Measurements from ENCODE around the gene GSE1. TPM values are rescaled to one million over a fixed set of nuclear protein-coding genes. Genes with fewer than 3 reads are reported as not detected.

Gene GSE1
- total RNA-seq, 6 donors from 2014 or later = 80.2 to 332 (median 90.8) TPM

DNA sequence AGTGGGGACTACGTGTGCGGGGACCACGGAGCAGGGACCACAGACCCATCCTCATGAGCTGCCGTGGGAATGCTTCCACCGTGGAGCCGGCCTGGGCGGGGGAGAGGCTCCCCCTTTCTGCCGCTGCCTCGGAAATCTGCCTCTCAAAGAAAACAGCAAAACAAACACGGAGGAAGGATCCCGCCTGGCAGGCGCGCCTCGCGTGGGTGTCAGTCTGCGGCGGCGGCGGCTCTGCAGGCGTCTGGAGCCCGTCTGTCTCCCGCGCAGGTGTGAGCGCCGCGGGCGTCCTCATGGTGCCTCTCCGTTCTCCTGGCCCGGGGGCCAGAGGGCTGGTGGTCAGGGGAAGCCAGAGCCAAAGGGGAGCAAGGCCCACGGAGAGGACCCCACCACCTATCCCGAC lies 27.5 kb downstream of the GSE1 start:
- TF ChIP-seq, protein P1, sequence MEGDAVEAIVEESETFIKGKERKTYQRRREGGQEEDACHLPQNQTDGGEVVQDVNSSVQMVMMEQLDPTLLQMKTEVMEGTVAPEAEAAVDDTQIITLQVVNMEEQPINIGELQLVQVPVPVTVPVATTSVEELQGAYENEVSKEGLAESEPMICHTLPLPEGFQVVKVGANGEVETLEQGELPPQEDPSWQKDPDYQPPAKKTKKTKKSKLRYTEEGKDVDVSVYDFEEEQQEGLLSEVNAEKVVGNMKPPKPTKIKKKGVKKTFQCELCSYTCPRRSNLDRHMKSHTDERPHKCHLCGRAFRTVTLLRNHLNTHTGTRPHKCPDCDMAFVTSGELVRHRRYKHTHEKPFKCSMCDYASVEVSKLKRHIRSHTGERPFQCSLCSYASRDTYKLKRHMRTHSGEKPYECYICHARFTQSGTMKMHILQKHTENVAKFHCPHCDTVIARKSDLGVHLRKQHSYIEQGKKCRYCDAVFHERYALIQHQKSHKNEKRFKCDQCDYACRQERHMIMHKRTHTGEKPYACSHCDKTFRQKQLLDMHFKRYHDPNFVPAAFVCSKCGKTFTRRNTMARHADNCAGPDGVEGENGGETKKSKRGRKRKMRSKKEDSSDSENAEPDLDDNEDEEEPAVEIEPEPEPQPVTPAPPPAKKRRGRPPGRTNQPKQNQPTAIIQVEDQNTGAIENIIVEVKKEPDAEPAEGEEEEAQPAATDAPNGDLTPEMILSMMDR (IDR thresholded peaks at IDR 0.05) = no peak
- TF ChIP-seq POLR2A (IDR thresholded peaks at IDR 0.05) (no peak), EP300 (IDR thresholded peaks at IDR 0.05) (no peak), POLR2AphosphoS5 (IDR thresholded peaks at IDR 0.05) (no peak)
- no peaks in the 10 kb centered on the region for H3K9me3 ChIP-seq
- H3K4me1 ChIP-seq = peaks cover 24 to 93% (median 48%) of the 10 kb centered on the region in 4 donors
- no peaks in the 10 kb centered on the region for H3K27me3 ChIP-seq
- H3K4me3 ChIP-seq = no peak overlapping the region
- ATAC-seq (ENCODE audit: low FRiP score in 2 of 2) = no peak
- 90 to 98% methylated on average over 4 to 31 of the region's 31 CpGs for WGBS, 2 donors
- H3K36me3 ChIP-seq = peaks cover 0 to 34% (median 20%) of the 10 kb centered on the region in 4 donors
- peak in 1 of 2 donors; percentile 81 for DNase-seq
- H3K27ac ChIP-seq = no peak overlapping the region

DNA sequence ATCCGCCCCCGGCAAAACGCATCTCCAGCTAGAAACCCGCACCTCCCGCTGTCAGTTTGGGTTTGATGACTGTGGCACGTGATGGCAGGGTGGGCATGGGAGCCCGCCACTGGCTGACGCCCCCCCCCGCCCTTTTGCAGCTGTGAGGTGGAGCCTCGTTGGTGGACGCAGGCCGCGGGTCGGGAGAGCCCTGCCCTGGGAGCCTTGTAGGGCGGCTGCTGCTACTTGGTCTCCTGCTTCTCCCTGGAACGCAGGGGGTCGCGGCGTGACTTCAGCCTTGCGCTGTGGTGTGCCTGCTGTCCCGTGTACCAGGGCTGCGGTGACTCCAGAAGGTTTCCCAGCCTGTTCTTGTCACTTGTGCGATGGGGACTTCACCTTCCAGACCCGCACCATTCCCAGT lies 28.2 kb downstream of the GSE1 start:
- ATAC-seq (ENCODE audit: low FRiP score in 2 of 2) (no peak), DNase-seq (peak in 1 of 2 donors; percentile 78)
- Histone ChIP-seq H3K4me3 (no peak overlapping the region), H3K27me3 (no peaks in the 10 kb centered on the region), H3K4me1 (peaks cover 24 to 92% (median 49%) of the 10 kb centered on the region in 4 donors), H3K27ac (no peak overlapping the region), H3K36me3 (peaks cover 0 to 31% (median 16%) of the 10 kb centered on the region in 4 donors), H3K9me3 (no peaks in the 10 kb centered on the region)
- TF ChIP-seq, protein P1 (IDR thresholded peaks at IDR 0.05) = no peak
- no peak for TF ChIP-seq POLR2A (IDR thresholded peaks at IDR 0.05)
- no peak for TF ChIP-seq POLR2AphosphoS5 (IDR thresholded peaks at IDR 0.05)
- TF ChIP-seq EP300 (IDR thresholded peaks at IDR 0.05) = no peak
- WGBS, 2 donors = 87 to 88% methylated on average over 21 to 24 of the region's 24 CpGs

DNA sequence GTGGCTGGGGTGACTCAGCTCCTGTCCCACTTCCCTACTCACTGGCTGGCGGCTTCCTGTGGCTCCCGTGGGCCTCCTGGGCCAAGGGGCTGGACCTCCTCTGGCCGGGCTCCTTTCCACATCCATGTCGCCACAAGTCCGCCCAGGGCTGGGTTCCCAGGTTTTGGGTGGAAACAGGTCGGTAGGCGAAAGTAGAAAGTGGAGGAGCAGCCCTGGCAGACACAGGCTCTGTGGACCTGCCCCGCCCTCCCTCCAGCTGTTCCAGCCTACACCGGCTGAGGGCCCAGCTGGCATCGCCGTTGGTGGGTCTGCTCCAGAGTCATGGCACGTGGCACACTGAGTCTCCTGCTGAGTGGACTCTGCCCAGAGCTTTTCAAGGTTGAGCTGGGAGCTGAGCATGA lies 28.7 kb downstream of the GSE1 start:
- DNase-seq = peak; percentile 50 to 81
- H3K4me3 ChIP-seq = no peak overlapping the region
- 62 to 79% methylated on average over 12 of the region's 12 CpGs for WGBS, 2 donors
- peaks cover 0 to 28% (median 12%) of the 10 kb centered on the region in 4 donors for H3K36me3 ChIP-seq
- no peaks in the 10 kb centered on the region for H3K9me3 ChIP-seq
- no peak for TF ChIP-seq POLR2AphosphoS5 (IDR thresholded peaks at IDR 0.05)
- no peak for TF ChIP-seq EP300 (IDR thresholded peaks at IDR 0.05)
- TF ChIP-seq, protein P1 (IDR thresholded peaks at IDR 0.05) = no peak
- no peak for TF ChIP-seq POLR2A (IDR thresholded peaks at IDR 0.05)
- no peaks in the 10 kb centered on the region for H3K27me3 ChIP-seq
- peak in 1 of 2 donors; percentile 20 for ATAC-seq (ENCODE audit: low FRiP score in 2 of 2)
- H3K27ac ChIP-seq = no peak overlapping the region
- H3K4me1 ChIP-seq = peaks cover 24 to 92% (median 49%) of the 10 kb centered on the region in 4 donors

DNA sequence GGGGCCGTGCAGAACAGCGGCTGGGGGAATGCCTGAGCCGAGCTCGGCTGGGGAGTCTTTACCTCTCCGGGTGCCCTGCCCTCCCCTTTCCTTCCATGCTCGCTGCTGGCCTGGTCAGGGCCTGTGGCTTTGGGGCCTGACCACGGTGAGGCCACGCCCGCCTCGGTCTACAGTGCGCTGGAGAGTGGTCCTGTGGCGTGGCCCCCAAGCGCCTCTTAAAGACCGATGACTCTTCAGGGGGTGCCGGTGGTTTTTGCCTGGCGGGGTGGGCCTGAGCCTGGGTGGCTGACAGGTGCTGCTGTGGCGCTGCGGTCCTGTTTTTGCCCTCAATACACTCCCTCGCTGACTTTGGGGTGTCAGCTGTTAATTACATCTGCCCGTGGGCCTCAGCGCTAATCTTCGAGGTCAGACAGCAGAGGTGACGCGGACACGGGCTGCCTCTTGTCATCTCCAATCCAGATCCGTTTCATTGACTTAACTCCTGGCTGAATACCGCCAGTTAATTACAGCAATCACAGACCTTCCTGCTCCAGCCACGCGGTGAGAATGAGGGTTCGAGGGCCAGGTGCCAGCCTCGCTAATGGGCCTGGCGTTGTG lies 29.7 kb downstream of the GSE1 start:
- H3K4me3 ChIP-seq = no peak overlapping the region
- no peak for TF ChIP-seq POLR2A (IDR thresholded peaks at IDR 0.05)
- no peak for TF ChIP-seq EP300 (IDR thresholded peaks at IDR 0.05)
- ATAC-seq (ENCODE audit: low FRiP score in 2 of 2) = no peak
- H3K9me3 ChIP-seq = no peaks in the 10 kb centered on the region
- H3K27me3 ChIP-seq = no peaks in the 10 kb centered on the region
- peaks cover 0 to 25% (median 10%) of the 10 kb centered on the region in 4 donors for H3K36me3 ChIP-seq
- DNase-seq = peak in 1 of 2 donors; percentile 67
- H3K4me1 ChIP-seq = peaks cover 21 to 81% (median 40%) of the 10 kb centered on the region in 4 donors
- WGBS, 2 donors = 80 to 82% methylated on average over 16 to 32 of the region's 32 CpGs
- H3K27ac ChIP-seq = no peak overlapping the region

DNA sequence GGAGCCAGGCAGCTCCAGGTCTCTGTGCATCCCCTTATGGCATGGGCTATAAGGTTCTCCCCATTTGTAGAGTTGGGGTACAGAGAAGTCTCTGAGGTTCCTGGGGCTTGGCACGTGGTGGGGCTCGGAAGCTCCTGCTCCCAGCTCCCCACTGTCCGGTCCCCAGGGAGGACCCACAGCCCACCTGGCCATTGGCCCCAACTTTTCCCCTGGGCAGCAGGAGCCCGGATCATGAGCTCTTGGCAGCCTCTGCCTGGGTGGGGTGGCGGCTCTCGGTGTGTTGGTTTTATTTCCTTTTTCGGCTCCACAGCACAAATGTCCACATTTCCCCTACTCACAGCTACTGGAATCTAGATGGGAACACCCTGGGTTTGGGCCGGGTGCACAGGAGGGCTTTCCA lies 30.5 kb downstream of the GSE1 start:
- Histone ChIP-seq H3K9me3 (no peaks in the 10 kb centered on the region), H3K27ac (peak overlapping the region in 1 of 4 donors; percentile 30), H3K27me3 (no peaks in the 10 kb centered on the region), H3K4me3 (no peak overlapping the region), H3K4me1 (peaks cover 21 to 73% (median 37%) of the 10 kb centered on the region in 4 donors), H3K36me3 (peaks cover 0 to 28% (median 15%) of the 10 kb centered on the region in 4 donors)
- 44 to 54% methylated on average over 5 to 8 of the region's 8 CpGs for WGBS, 2 donors
- peak in 1 of 2 donors; percentile 43 for DNase-seq
- ATAC-seq (ENCODE audit: low FRiP score in 2 of 2) = no peak
- TF ChIP-seq POLR2A (IDR thresholded peaks at IDR 0.05) (no peak), POLR2AphosphoS5 (IDR thresholded peaks at IDR 0.05) (no peak), EP300 (IDR thresholded peaks at IDR 0.05) (no peak)
- TF ChIP-seq, protein P1 (IDR thresholded peaks at IDR 0.05) = no peak
